ENCODE results near the gene PHEX.

PHEX gene

GRCh38 chrX:22041907-22042530 lies 9.9 kb downstream of the PHEX start:
- no peak for DNase-seq

- DNase-seq, result no peak
Measured at GRCh38 chrX:22043872-22044271, 11.7 kb downstream of the PHEX start.

- DNase-seq, result no peak
Measured at GRCh38 chrX:22047468-22047867, 15.3 kb downstream of the PHEX start.

- no peak for DNase-seq
Measured at GRCh38 chrX:22053481-22053880, 21.4 kb downstream of the PHEX start.

- DNase-seq, result no peak
Measured at GRCh38 chrX:22056235-22056634, 24.1 kb downstream of the PHEX start.

- no peak for DNase-seq
Measured at GRCh38 chrX:22057667-22058066, 25.5 kb downstream of the PHEX start.

GRCh38 chrX:22059775-22060174 lies 27.6 kb downstream of the PHEX start:
- no peak for DNase-seq

GRCh38 chrX:22060415-22061280 lies 28.5 kb downstream of the PHEX start:
- no peak for DNase-seq

GRCh38 chrX:22063284-22063683 lies 31.2 kb downstream of the PHEX start:
- DNase-seq, result no peak

GRCh38 chrX:22069586-22069985 lies 37.5 kb downstream of the PHEX start:
- DNase-seq, result no peak

- no peak for DNase-seq
Measured at GRCh38 chrX:22073928-22074327, 41.8 kb downstream of the PHEX start.

- no peak for DNase-seq
Measured at GRCh38 chrX:22078117-22078516, 46.0 kb downstream of the PHEX start.

GRCh38 chrX:22081475-22082092 lies 49.5 kb downstream of the PHEX start:
- peak; percentile 12 for DNase-seq

GRCh38 chrX:22086003-22086402 lies 53.9 kb downstream of the PHEX start:
- DNase-seq, result no peak

GRCh38 chrX:22087011-22087557 lies 55.0 kb downstream of the PHEX start:
- no peak for DNase-seq

GRCh38 chrX:22088326-22088725 lies 56.2 kb downstream of the PHEX start:
- DNase-seq, result no peak

GRCh38 chrX:22090181-22090580 lies 58.1 kb downstream of the PHEX start:
- DNase-seq, result no peak

GRCh38 chrX:22093550-22093949 lies 61.4 kb downstream of the PHEX start:
- DNase-seq, result no peak

GRCh38 chrX:22095286-22095685 lies 63.2 kb downstream of the PHEX start:
- DNase-seq, result no peak

GRCh38 chrX:22095856-22096255 lies 63.7 kb downstream of the PHEX start:
- no peak for DNase-seq

- DNase-seq, result no peak
Measured at GRCh38 chrX:22097012-22097694, 65.0 kb downstream of the PHEX start.

GRCh38 chrX:22105231-22105630 lies 73.1 kb downstream of the PHEX start:
- DNase-seq, result no peak

GRCh38 chrX:22105971-22106370 lies 73.8 kb downstream of the PHEX start:
- no peak for DNase-seq
